Upper lobe of left lung (tissue), 6 donors: ENCODE measurements around the gene METTL27. TPM values are rescaled to one million over a fixed set of nuclear protein-coding genes. Genes with fewer than 3 reads are reported as not detected.

Source experiments
- ATAC-seq, 2 donors: fragments of 200-7000 bp; cut with Tn5 transposase; one replicate each; pipeline ENCODE4 v1.9.1; 2022; ENCODE audit warnings: mild to moderate bottlenecking in 2 of 2, moderate library complexity in 2 of 2; ENCODE audit not compliant: low FRiP score in 2 of 2
- DNase-seq, 2 donors: peaks; one replicate each; pipeline ENCODE4 v3.0.0-alpha.2; 2019 to 2020
- H3K27ac ChIP-seq, 4 donors: fragments of 200-600 bp; sonication (generic); one replicate each; pipeline ENCODE4 v1.5.1; 2016 to 2019
- H3K27me3 ChIP-seq, 4 donors: fragments of 200-600 bp; sonication (generic); one replicate each; pipeline ENCODE4 v1.5.1; 2017 to 2019
- H3K36me3 ChIP-seq, 4 donors: fragments of 200-600 bp; sonication (generic); one replicate each; pipeline ENCODE4 v1.5.1; 2016 to 2019
- H3K4me1 ChIP-seq, 4 donors: fragments of 200-600 bp; sonication (generic); one replicate each; pipeline ENCODE4 v1.5.1; 2018 to 2019
- H3K4me3 ChIP-seq, 4 donors: fragments of 200-600 bp; sonication (generic); one replicate each; pipeline ENCODE4 v1.5.1; 2017 to 2019; ENCODE audit warnings: mild to moderate bottlenecking in 2 of 4, moderate library complexity in 1 of 4
- H3K9me3 ChIP-seq, 4 donors: fragments of 200-600 bp; sonication (generic); one replicate each; pipeline ENCODE4 v1.5.1; 2018 to 2019
- EP300 ChIP-seq, 4 donors: sonication (generic); formaldehyde crosslinking; IDR thresholded peaks; one replicate each; pipeline ENCODE4 v1.5.1; 2017; ENCODE audit warnings: antibody characterized with exemption in 4 of 4, control low read depth in 2 of 4
- POLR2A ChIP-seq, 4 donors: fragments of 450-650 bp; IDR thresholded peaks; one replicate each; pipeline ENCODE4 v1.5.1; 2016 to 2017; ENCODE audit warnings: antibody characterized with exemption in 4 of 4, mild to moderate bottlenecking in 2 of 4
- POLR2AphosphoS5 ChIP-seq, 2 donors: sonication (generic); formaldehyde crosslinking; IDR thresholded peaks; one replicate each; pipeline ENCODE4 v1.5.1; 2017; ENCODE audit warnings: antibody characterized with exemption in 2 of 2
- WGBS, 2 donors: methylation state at CpG; one replicate each; pipeline ENCODE4 v1.1.5; 2017 to 2018; 5-methylcytosine and 5-hydroxymethylcytosine counted together
- total RNA-seq, 6 donors: library from RNA; depleted of rRNA in 4 of 6; stranded (reverse); fragments of >200 nt in 4 of 6; gene quantifications; one replicate each; pipeline versions ENCODE4 v1.1.0 to v1.2.1, GENCODE V29; 2016 to 2021
- TF ChIP-seq, protein P1 (sequence below), 6 experiments: fragments of 450-650 bp in 4 of 6; fragments of 200-600 bp in 2 of 6; sonication (generic) in 2 of 6; IDR thresholded peaks; one replicate each; pipeline ENCODE4 v1.5.1; 2016 to 2019; ENCODE audit warnings: antibody characterized with exemption in 6 of 6
- donor health status: DM: no; HTN: no; CAD: no; lungs with moderate emphysema.
- donor health status: DM: no; HTN: yes; CAD: no; lungs with severe emphysema.

The METTL27 gene
- total RNA-seq, 6 donors from 2014 or later = 3.0 to 23.0 (median 7.2) TPM

- no peaks in the 10 kb centered on the region for H3K27me3 ChIP-seq
- no peaks in the 10 kb centered on the region for H3K9me3 ChIP-seq
- peak overlapping the region; percentile 74 to 90 (median 88) for H3K27ac ChIP-seq
- DNase-seq (peak; percentile 48 to 87), ATAC-seq (peak; percentile 49 to 78)
- peak in 1 of 4 donors; percentile 71 for TF ChIP-seq POLR2A (IDR thresholded peaks at IDR 0.05)
- TF ChIP-seq, protein P1, sequence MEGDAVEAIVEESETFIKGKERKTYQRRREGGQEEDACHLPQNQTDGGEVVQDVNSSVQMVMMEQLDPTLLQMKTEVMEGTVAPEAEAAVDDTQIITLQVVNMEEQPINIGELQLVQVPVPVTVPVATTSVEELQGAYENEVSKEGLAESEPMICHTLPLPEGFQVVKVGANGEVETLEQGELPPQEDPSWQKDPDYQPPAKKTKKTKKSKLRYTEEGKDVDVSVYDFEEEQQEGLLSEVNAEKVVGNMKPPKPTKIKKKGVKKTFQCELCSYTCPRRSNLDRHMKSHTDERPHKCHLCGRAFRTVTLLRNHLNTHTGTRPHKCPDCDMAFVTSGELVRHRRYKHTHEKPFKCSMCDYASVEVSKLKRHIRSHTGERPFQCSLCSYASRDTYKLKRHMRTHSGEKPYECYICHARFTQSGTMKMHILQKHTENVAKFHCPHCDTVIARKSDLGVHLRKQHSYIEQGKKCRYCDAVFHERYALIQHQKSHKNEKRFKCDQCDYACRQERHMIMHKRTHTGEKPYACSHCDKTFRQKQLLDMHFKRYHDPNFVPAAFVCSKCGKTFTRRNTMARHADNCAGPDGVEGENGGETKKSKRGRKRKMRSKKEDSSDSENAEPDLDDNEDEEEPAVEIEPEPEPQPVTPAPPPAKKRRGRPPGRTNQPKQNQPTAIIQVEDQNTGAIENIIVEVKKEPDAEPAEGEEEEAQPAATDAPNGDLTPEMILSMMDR (IDR thresholded peaks at IDR 0.05) = no peak
- peak in 3 of 4 donors; percentile 2 to 77 (median 29) for TF ChIP-seq EP300 (IDR thresholded peaks at IDR 0.05)
- peak in 1 of 2 donors; percentile 26 for TF ChIP-seq POLR2AphosphoS5 (IDR thresholded peaks at IDR 0.05)
- peaks cover 35 to 57% (median 48%) of the 10 kb centered on the region in 4 donors for H3K4me1 ChIP-seq
- WGBS, 2 donors = 55 to 76% methylated on average over 11 to 14 of the region's 14 CpGs
- H3K36me3 ChIP-seq = no peaks in the 10 kb centered on the region
- H3K4me3 ChIP-seq = peak overlapping the region in 1 of 4 donors; percentile 12
Measured at GRCh38 chr7:73828107-73828803, 14.1 kb downstream of the METTL27 start.

GRCh38 chr7:73827567-73828106 is 14.7 kb downstream of the METTL27 start:
- peak in 1 of 2 donors; percentile 87 for DNase-seq
- peak overlapping the region; percentile 74 to 90 (median 88) for H3K27ac ChIP-seq

DNA sequence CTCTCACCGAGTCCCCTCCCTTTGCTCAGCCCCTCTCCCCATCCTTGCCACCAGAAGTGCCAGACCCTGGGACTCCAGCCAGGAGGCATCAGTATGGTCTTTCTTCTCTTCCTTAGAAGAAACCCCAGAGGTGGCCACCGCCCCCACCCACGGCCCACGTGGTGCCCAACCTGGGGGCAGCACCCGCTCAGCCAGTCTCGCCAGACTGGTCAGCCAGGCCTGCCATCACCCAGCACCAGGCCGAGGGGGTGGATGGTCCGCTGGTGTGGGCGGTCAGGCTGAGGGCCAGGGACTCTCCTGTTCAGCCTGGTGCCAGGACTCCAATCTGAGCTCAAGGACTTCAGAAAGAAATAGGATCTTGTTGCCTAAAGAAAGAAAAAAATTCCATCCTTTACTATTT is 17.3 kb downstream of the METTL27 start:
- H3K4me3 ChIP-seq = no peak overlapping the region
- no peaks in the 10 kb centered on the region for H3K36me3 ChIP-seq
- 75 to 90% methylated on average over 4 to 9 of the region's 9 CpGs for WGBS, 2 donors
- TF ChIP-seq POLR2AphosphoS5 (IDR thresholded peaks at IDR 0.05) (no peak), EP300 (IDR thresholded peaks at IDR 0.05) (peak in 1 of 4 donors; percentile 8), POLR2A (IDR thresholded peaks at IDR 0.05) (peak in 1 of 4 donors; percentile 21)
- peak; percentile 69 to 85 for DNase-seq
- H3K27me3 ChIP-seq = no peaks in the 10 kb centered on the region
- H3K9me3 ChIP-seq = no peaks in the 10 kb centered on the region
- H3K27ac ChIP-seq = peak overlapping the region in 2 of 4 donors; percentile 9 to 90
- H3K4me1 ChIP-seq = peaks cover 34 to 55% (median 42%) of the 10 kb centered on the region in 4 donors
- ATAC-seq = no peak

More at GRCh38 chr7:73827567-73828106, 14.7 kb downstream of the METTL27 start:
- H3K36me3 ChIP-seq = no peaks in the 10 kb centered on the region
- H3K4me3 ChIP-seq = peak overlapping the region in 1 of 4 donors; percentile 12
- no peaks in the 10 kb centered on the region for H3K9me3 ChIP-seq
- peak; percentile 20 to 47 for TF ChIP-seq POLR2AphosphoS5 (IDR thresholded peaks at IDR 0.05)
- TF ChIP-seq POLR2A (IDR thresholded peaks at IDR 0.05) = no peak
- TF ChIP-seq EP300 (IDR thresholded peaks at IDR 0.05) = peak in 2 of 4 donors; percentile 30 to 40
- H3K4me1 ChIP-seq = peaks cover 35 to 56% (median 49%) of the 10 kb centered on the region in 4 donors
- no peaks in the 10 kb centered on the region for H3K27me3 ChIP-seq
- 22 to 24% methylated on average over 4 to 8 of the region's 11 CpGs for WGBS, 2 donors
- ATAC-seq = peak; percentile 21 to 86

- no peak for ATAC-seq
Measured at GRCh38 chr7:73823873-73824592, 18.3 kb downstream of the METTL27 start.

DNA sequence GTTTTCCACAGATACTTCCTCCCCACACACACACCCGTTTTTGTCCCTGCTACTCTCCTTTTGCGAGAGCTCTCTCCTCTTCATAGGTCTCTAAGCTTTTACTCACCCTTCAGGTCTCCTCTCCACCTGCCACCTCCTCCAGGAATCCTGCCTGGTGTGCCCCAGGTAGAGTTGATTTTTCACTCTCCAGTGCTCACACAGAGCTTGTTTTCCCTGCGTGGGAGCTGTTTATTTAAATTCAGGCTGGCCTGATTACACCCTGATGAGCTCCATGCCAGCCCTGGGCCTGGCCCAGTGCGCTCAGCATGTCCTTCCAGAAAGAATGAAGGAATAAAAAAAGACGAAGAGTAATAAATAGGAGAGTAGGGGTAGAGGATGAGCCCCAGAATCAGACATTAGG is 19.1 kb downstream of the METTL27 start:
- 79 to 80% methylated on average over 5 of the region's 5 CpGs for WGBS, 2 donors
- Histone ChIP-seq H3K27ac (no peak overlapping the region), H3K27me3 (no peaks in the 10 kb centered on the region), H3K9me3 (no peaks in the 10 kb centered on the region), H3K36me3 (no peaks in the 10 kb centered on the region), H3K4me1 (peaks cover 18 to 41% (median 24%) of the 10 kb centered on the region in 4 donors), H3K4me3 (no peak overlapping the region)
- TF ChIP-seq POLR2AphosphoS5 (IDR thresholded peaks at IDR 0.05) (no peak), POLR2A (IDR thresholded peaks at IDR 0.05) (no peak), EP300 (IDR thresholded peaks at IDR 0.05) (no peak)
- TF ChIP-seq, protein P1 (IDR thresholded peaks at IDR 0.05) = no peak
- ATAC-seq = no peak
- DNase-seq = no peak

More at GRCh38 chr7:73823873-73824592, 18.3 kb downstream of the METTL27 start:
- DNase-seq = no peak
- 65 to 70% methylated on average over 11 of the region's 11 CpGs for WGBS, 2 donors
- Histone ChIP-seq H3K4me3 (no peak overlapping the region), H3K27ac (no peak overlapping the region), H3K4me1 (peaks cover 26 to 46% (median 32%) of the 10 kb centered on the region in 4 donors), H3K36me3 (no peaks in the 10 kb centered on the region), H3K27me3 (no peaks in the 10 kb centered on the region), H3K9me3 (no peaks in the 10 kb centered on the region)
- no peak for TF ChIP-seq EP300 (IDR thresholded peaks at IDR 0.05)
